Measurements from ENCODE around the gene CACNG1. TPM values are rescaled to one million over a fixed set of nuclear protein-coding genes. Genes with fewer than 3 reads are reported as not detected.
A peak's percentile ranks its signal among the peaks of the same experiment; 100 is the strongest.
"Not testable (repeated sequence)": the region's sequence is repeated elsewhere in the genome, so short reads cannot be mapped to it uniquely, and the experiment has no call there.

Gene CACNG1
- polyA plus RNA-seq, 4 donors = 0.11 TPM; not detected in 3

DNA sequence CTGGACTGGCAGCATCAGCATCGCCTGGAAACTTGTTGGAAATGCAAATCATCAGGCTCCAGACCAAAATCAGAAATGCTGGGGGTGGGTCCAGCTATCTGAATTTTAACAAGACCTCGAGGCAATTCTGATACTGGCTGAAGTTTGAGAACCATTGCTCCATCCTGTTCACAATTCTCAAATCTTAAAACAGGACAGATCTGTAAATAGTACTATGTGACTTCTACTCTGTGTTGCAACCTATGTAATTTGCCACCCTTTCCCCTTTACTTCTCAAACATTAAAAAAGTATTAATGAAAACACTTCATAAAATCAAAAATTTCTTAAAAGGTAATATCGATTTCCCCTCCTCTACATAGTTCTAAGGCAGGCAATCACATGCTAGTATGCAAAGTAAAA is 28.5 kb downstream of the CACNG1 start:
- no peak for DNase-seq (ENCODE audit: low read depth in 4 of 4, low spot score in 3 of 4)

DNA sequence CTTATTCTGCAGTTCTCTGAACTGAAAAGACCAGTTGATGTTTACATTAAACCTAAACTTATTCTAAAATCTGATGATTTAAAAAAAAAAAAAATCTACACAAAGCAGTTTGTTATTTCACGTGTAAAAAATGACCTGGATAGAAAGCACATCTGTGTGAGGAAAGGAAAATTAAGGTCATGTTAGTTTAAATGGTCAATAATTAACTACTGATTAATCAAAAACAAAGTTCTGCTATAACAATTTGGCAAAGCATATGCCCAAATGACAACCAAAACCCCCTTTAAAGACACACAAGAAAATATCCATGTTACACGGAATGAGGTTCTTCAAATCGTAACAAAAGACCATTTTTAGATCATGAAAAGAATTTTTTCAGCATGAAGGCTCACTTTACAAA is 30.4 kb downstream of the CACNG1 start:
- DNase-seq (ENCODE audit: low read depth in 4 of 4, low spot score in 3 of 4) = no peak

DNA sequence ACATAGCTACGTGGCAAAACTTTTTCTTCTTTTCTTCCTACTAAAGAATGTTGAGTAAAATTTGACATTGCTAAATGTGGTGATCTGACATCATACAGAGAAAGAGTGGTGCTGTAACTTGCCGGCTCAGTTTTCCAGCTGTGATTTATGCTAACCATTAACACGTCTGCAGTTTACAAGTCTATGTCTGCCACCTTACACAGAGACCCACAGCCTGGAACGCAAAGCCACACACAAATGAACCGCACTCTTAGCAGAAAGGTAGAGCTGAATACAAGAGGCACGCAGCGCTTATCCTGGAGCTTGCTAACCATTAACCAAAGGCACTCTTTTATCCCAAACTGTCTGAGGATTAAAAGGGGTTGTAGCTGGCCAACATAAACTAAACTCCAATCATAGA is 31.9 kb downstream of the CACNG1 start:
- peak; percentile 20 to 53 (median 40) for DNase-seq (ENCODE audit: low read depth in 4 of 4, low spot score in 3 of 4)

DNA sequence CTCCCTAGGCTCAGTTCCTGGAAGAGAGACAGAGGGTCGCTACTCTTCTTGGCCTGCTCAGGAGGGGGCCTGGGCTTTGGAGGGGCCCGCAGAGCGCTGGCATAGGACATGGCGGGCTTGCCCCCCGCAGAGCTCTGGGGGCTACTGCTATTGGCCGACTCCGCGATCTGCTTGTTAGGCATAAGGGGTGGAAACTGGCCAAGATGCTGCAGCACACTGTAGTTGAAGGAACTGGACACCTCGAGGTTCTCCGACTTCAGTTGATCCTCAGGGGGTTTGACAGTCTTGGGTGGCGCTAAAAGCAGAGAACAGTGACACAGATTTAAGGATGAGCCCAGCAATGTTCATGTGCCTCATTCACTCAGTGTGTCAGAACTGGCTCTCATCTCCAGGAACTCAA is 33.9 kb downstream of the CACNG1 start:
- no peak for DNase-seq (ENCODE audit: low read depth in 4 of 4, low spot score in 3 of 4)

DNA sequence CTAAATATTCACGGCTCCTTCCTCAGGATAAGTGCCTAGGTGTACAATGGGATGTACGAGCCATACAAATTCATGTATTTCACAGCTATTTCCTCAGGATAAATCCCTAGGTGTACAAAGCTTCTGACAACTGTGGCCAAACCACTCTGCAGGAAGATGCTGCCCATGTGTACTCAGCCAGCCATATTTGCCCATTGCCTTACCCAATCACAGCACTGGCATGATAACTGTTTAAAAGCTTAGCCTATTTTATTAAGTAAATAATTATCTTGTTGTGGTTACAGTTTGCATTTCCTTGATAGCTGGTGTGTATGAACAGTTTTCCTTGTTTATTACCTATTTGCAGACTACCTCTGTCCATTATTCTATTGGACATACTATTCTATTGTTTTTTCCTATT is 35.1 kb downstream of the CACNG1 start:
- DNase-seq (ENCODE audit: low read depth in 4 of 4, low spot score in 3 of 4) = no peak

DNA sequence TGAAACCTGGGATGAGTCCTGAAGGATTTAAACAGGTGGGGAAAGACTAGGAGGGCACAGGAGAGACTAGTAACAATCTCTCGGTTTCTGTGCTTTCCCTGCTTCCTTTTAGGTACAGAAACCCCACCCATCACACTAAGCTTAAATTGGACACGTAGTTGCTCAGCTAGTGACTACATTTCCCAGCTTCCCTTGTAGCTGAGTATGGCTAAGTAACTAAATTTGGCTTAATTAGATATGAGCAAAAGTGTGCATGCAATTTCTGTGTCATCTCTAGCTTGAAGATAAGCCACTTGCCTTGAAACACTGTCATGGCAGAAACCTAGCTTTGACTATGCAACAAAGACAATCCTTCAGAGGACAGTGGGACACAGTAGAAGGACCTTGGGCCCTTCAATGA is 36.5 kb downstream of the CACNG1 start:
- no peak for DNase-seq (ENCODE audit: low read depth in 4 of 4, low spot score in 3 of 4)

DNA sequence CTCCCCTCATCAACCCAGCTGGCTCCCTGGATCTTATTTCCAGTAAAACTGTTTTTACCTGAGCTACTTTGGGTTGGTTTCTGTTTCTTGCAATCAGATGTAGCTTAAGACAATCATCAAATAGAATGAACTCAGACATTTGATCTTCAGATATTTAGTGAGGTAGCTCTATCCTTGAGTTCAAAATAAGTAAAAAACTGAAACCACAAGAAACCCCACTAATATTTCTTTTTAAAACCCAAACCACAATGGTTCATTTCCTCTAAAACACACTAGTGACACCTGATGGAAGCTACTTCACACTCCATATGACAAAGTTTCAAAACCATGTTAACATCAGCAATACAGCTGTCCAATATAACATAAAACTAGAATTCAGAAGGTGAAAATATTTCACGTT is 37.8 kb downstream of the CACNG1 start:
- DNase-seq (ENCODE audit: low read depth in 4 of 4, low spot score in 3 of 4) = no peak

DNA sequence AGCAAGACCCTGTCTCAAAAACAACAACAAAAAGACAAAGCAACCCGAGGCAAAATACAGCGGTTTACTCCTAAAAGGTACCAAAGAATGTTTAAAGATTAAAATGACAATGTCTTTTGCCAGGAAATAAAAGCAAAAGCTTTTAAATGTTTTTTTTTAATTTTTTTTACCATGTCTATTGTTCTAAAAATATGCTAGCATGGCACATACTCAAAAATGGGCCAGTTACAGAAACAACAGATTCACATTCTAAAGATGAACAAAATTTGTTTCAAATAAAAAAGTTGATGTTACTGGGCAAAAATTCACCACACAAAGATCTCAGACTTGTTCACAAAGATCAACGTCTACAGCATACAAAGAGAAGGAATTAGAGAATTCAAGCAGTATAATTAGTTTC is 41.1 kb downstream of the CACNG1 start:
- DNase-seq (ENCODE audit: low read depth in 4 of 4, low spot score in 3 of 4) = no peak

DNA sequence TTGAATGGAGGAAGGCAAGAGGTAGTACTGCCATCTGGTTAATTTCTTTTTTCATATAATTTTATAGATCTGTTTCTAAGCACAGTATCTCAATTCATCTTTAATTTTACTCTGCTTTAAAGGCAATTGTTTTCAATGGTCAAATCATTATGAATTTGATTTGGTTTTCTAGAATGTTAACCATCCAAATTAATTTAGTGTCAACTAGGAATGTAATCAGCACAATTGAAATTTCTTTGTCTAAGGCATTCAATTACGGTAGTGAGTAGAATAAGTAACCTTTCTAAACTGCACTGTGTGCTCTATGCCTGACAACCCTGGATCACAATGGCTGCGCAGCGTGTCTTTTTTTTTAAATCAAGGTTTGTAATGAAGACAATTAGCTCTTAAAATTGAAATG is 44.3 kb downstream of the CACNG1 start:
- no peak for DNase-seq (ENCODE audit: low read depth in 4 of 4, low spot score in 3 of 4)

DNA sequence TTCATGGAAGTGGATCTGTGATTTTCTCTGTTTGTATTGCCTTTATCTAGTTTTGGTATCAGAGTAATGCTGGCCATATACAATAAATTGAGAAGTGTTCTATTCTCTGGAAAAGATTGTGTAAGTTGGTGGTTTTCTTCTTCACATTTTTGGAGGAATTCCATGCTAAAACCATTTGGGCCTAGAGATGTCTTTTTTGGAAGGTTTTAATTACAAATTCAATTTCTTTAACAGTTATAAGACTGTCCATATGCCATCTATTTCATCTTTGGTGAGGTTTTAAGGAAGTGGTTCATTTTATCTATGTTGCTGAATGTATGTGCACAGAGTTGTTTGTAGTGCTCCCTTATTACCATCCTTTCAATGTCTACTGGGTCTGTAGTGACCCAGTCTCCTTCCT is 46.0 kb downstream of the CACNG1 start:
- DNase-seq (ENCODE audit: low read depth in 4 of 4, low spot score in 3 of 4) = no peak

DNA sequence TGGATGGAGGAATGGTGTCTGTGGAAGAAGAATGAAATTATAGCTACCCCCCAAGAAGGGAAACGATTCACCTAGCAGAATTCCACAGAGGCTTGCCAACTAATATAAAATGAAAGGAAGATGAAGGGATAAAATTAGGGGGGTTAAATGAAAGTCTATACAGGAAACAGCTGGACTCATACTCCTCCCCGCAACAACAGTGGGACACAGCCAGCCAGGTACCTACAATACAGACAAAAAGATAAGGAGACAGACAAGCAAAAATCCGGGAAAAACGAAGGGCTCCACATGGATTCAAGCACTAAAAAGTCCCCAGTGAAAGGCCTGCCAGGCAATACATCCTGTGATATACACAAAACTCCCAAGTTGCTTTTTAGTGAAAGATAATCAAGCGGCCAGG is 47.9 kb downstream of the CACNG1 start:
- no peak for DNase-seq (ENCODE audit: low read depth in 4 of 4, low spot score in 3 of 4)

DNA sequence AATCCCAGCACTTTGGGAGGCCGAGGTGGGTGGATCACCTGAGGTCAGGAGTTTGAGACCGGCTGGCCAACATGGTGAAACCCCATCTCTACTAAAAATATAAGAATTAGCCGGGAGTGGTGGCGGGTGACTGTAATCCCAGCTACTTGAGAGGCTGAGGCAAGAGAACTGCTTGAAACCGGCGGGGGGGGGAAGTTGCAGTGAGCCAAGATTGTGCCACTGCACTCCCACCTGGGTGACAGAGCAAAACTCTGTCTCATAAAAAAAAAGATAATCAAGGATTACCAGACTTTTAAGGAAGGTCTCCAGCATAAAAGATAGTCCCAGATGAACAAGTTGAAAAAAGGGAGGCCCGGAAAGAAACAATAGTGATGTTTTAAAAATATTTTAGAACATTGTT is 48.4 kb downstream of the CACNG1 start:
- DNase-seq (ENCODE audit: low read depth in 4 of 4, low spot score in 3 of 4) = not testable (repeated sequence)

DNA sequence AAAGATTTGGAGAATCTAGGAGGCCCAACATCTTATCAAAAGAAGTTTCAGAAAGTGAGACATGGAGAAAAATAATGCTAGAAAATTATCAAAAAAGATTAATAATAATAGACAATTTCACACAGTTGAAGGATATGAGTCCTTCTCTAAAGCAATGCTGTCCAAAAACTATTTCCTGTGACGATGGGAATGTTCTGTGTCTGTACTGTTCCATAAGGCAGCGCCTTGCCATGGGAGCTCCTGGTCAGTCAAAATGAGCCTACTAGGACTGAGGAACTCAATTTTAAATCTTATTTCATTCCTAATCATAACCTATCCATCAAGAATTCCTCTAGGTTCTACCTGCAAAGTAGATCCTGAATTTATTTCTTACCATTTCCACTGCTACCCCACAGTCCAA is 49.0 kb downstream of the CACNG1 start:
- DNase-seq (ENCODE audit: low read depth in 4 of 4, low spot score in 3 of 4) = no peak

DNA sequence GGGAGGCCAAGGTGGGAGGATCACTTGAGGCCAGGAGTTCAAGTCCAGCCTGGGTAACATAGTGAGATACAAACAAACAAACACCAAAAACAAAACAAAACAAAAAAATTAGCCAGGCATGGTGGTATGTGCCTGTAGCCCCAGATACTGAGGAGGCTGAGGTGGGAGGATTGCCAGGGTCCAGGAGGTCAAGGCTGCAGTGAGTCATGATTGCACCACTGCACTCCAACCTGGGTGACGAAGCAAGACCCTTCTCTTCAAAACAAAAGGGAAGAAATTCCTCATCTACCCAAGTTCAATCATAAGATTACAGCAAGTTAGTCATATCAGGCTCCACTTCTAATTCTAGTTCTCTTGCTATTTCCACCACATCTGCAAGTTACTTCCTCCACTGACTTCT is 50.9 kb downstream of the CACNG1 start:
- not testable (repeated sequence) for DNase-seq (ENCODE audit: low read depth in 4 of 4, low spot score in 3 of 4)

DNA sequence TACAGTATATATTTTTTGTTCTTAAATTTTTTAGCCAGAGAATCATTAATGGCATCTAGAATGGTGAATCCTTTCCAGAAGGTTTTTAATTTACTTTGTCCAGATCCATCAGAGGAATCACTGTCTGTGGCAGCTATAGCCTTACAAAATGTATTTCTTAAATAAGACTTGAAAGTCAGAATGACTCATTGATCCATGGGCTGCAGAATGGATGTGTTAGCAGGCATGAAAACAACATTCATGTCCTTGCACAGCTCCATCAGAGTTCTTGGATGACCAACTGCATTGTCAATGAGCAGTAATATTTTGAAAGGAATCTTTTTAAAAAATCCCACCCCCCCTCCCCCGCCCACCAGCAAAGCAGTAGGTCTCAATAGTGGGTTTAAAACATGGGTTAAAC is 51.4 kb downstream of the CACNG1 start:
- DNase-seq (ENCODE audit: low read depth in 4 of 4, low spot score in 3 of 4) = no peak

DNA sequence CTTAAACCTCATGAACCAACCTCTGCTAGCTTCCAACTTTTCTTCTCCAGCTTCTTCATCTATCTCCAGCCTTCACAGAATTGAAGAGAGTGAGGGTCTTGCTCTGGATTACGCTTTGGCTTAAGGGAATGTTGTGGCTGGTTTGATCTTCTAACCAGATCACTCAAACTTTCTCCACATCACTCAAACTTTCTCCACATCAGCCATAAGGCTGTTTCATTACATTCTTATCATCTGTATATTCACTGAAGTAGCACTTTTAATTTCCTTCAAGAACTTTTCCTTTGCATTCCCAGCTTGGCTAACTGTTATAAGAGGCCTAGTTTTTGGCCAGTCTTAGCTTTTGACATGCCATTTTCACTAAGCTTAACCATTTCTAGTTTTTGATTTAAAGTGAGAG is 52.3 kb downstream of the CACNG1 start:
- no peak for DNase-seq (ENCODE audit: low read depth in 4 of 4, low spot score in 3 of 4)

DNA sequence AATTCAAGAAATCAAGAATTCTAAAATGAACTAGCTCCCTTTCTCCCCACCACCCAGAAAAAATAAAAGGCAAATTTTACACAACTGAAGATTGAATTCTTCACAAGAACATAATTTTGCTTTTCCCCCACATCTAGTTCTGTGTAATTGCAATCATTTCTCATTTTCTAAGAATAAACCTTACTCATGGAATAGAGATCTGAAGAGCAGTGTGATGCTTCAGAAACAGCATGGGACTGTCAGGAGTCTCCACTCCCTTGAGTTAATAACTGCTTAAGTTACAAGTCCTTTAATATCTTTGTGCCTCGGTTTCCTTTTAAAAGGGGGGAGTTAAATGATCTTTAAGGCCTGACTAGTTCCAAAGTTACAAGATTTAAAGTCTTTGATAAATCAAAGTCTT is 53.7 kb downstream of the CACNG1 start:
- DNase-seq (ENCODE audit: low read depth in 4 of 4, low spot score in 3 of 4) = no peak

DNA sequence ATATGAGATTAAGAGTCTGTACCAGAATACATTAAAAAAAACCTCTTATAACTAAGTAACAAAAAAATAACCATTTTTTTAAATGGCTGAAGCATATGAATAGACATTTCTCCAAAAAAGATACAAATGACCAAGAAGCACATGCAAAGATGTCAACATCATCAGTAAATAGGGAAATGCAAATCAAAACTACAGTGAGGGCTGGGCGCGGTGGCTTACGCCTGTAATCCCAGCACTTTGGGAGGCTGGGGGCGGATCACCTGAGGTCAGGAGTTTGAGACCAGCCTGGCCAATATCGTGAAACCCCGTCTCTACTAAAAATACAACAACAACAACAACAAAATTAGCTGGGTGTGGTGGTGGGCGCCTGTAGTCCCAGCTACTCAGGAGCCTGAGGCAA is 60.3 kb downstream of the CACNG1 start:
- DNase-seq (ENCODE audit: low read depth in 4 of 4, low spot score in 3 of 4) = not testable (repeated sequence)

DNA sequence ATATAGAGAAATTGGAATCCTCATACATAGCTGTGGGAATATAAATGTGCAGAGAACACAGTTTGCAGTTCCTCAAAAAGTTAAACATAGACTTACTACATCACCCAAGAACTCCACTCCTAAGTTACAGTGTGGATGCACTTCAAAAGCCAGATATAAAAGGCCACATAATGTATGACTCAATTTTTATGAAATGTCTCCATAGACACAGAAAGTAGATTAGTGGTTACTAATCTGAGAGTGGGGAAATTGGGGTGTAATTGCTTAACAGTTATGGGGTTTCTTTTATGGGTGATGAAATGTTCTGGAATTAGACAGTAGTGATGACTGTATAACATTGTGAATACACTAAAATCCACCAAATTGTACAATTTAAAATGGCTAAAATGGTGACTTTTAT is 60.9 kb downstream of the CACNG1 start:
- DNase-seq (ENCODE audit: low read depth in 4 of 4, low spot score in 3 of 4) = no peak

Other genes starting within 250 kb of the CACNG1 start
- 1 to 10 TPM in 3 of 4 donors, not detected in 1; 1.7 to 3.8 (median 3.0) TPM for gene CACNG5, start 209.4 kb upstream of the CACNG1 start, polyA plus RNA-seq (ENCODE audit: insufficient read length in 4 of 4)
- gene CACNG4, start 79.8 kb upstream of the CACNG1 start, polyA plus RNA-seq (ENCODE audit: insufficient read length in 4 of 4) = 10 to 100 TPM in 1 of 4 donors, 1 to 10 TPM in 3; 4.3 to 19.2 (median 5.1) TPM
- gene HELZ, start 200.6 kb downstream of the CACNG1 start, polyA plus RNA-seq (ENCODE audit: insufficient read length in 4 of 4) = 10 to 100 TPM; 23.8 to 34.7 (median 31.0) TPM

All from left renal pelvis (tissue), 4 donors.